ENCODE data around the gene CELA3A.
"Not testable (repeated sequence)": the region's sequence is repeated elsewhere in the genome, so short reads cannot be mapped to it uniquely, and the experiment has no call there.

Gene CELA3A

GRCh38 chr1:22018583-22019559 lies 17.4 kb downstream of the CELA3A start:
- peak; percentile 79 for DNase-seq (ENCODE audit: low spot score)

- no peak for DNase-seq (ENCODE audit: low spot score)
Measured at GRCh38 chr1:22021061-22021460, 19.6 kb downstream of the CELA3A start.

DNA sequence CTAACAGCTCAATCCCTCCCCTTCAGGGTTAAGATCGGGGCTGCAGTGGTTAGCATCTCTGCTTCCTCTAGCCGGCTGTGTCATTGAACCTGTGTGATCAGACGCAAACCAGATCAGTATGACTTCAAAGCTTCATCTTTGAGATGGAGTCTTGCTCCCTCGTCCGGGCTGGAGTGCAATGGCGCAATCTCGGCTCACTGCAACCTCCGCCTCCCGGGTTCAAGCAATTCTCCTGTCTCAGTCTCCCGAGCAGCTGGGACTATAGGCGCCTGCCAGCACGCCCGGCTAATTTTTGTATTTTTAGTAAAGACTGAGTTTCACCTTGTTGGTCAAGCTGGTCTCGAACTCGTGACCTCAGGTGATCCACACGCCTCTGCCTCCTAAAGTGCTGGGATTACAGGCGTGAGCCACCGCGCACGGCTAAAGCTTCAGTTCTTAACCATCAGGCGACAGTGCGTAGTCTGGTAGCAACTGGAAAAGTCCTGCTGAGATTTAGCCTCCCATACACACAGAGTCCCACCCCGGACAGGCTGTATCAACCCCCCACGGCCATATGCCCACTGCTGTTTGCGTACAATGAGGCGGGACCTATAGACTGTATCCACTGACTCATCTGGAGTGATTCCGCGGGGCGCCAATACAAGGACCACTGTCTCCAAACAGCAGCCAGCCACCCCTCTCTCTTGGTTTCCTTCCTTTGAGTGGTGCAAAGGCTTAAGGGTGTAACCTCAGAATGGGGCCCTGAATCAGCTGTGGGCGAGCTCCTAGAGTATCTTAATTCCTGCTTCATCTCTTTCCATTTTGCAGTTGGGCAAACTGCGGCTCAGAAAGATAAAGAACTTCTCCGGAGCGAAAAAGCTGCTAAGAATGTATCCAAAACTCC lies 23.3 kb downstream of the CELA3A start:
- DNase-seq (ENCODE audit: low spot score), result peak; percentile 69

- peak; percentile 92 for DNase-seq (ENCODE audit: low spot score)
Measured at GRCh38 chr1:22025368-22026155, 24.1 kb downstream of the CELA3A start.

- DNase-seq (ENCODE audit: low spot score), result no peak
Measured at GRCh38 chr1:22026924-22027289, 25.4 kb downstream of the CELA3A start.

DNA sequence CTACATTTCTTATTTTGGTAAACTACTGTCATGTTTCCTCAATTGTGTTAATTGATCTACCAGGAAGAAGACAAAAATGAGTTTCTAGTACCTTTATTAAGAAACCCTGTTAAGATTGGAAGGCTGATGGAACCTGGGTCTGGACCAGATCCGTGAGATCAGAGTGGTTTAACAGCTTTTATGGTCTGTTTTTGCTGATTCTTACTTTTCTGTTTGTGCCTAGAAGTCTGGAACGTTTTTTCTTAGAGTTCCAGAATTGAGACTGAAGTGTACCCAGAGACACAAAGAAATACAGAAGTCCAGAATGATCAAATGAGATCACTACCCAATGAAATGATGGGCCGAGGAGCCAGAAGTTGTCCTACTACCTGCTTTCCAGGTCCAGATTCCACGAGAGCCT lies 28.6 kb downstream of the CELA3A start:
- no peak for DNase-seq (ENCODE audit: low spot score)

- no peak for DNase-seq (ENCODE audit: low spot score)
Measured at GRCh38 chr1:22030473-22030872, 29.0 kb downstream of the CELA3A start.

GRCh38 chr1:22031214-22031962 lies 29.9 kb downstream of the CELA3A start:
- DNase-seq (ENCODE audit: low spot score), result no peak

GRCh38 chr1:22034834-22035233 lies 33.4 kb downstream of the CELA3A start:
- DNase-seq (ENCODE audit: low spot score), result not testable (repeated sequence)

DNA sequence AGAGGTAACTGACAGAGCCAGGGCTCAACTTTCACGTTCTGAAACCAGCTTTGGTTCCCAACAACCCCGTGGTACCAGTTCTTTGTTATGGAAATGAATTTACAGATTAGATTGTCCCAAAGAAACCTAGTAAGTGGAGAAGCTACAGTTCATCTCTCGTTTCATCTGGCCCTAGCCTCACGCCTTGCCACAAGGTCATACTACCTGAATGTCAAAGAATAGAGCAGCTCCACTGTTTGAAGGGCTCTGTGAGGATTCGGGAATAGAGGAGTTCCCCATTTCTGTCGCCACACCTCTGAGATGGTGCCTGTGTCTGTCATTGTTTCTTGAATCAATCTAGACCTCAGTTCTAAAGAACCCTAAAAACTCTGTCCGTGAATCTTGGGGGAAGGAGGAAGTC lies 36.1 kb downstream of the CELA3A start:
- no peak for DNase-seq (ENCODE audit: low spot score)

DNA sequence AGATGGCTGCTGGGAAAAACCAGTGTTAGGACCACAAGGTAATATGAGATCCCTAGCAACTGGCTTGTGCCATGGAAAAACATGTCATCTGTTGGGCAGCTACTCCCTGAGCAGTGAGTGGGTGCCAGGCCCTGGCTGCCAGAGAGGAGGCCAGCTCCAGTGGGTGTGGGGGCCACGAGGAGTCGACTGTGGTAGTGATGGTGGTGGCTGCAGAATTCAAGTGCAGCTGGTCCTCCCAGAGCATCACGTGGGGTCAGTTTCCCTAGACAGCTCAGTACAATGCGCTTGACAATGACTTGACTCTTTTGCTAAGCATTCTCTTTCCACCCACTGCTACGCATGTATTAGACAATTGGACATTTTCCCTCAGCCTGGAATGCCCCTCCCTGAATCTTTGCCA lies 36.6 kb downstream of the CELA3A start:
- peak; percentile 23 for DNase-seq (ENCODE audit: low spot score)

DNA sequence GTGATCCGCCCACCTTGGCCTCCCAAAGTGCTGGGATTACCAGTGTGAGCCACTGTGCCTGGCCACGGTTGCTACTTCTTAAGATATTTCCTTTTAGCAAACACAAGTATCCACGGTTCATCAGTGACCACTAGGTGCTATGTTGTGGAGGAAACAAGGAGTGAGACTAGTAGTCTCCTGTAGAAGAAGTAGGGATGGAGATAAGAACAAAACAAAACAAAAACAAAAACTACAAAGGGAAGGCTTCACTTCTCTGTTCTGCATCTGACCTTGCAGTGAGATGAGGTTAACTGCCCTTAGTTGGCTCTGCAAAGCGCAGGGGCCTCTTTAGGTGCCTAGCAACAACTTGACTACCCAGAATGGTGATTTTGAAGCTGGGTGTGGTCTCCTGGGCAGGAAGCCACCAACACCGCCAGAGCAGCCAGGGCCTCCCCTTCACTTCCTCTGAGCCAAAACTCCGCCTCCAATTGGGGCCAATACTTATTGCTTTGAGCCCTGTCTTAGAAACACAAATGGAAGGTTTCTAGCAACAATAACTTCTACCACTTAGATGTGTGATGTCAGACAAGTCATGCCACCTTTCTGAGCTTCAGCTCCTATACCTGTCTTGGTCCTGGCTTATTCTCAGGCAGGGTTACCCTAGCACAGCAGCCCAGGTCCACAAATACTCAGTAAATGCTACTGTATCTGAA lies 38.3 kb downstream of the CELA3A start:
- DNase-seq (ENCODE audit: low spot score), result peak; percentile 65

DNA sequence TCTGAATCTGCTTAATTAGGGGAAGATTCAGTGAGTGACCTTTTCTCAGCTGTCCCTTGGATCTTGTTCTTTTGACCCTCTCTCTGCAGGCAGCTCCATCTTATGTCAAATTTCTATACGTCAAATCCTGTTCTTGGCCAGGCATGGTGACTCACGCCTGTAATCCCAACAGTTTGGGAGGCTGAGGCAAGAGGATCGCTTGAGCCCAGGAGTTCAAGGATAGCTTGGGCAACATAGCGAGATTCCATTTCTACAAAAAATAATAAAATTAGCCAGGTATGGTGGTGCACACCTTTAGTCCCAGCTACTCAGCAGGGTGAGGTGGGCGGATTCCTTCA lies 38.8 kb downstream of the CELA3A start:
- DNase-seq (ENCODE audit: low spot score), result no peak

DNA sequence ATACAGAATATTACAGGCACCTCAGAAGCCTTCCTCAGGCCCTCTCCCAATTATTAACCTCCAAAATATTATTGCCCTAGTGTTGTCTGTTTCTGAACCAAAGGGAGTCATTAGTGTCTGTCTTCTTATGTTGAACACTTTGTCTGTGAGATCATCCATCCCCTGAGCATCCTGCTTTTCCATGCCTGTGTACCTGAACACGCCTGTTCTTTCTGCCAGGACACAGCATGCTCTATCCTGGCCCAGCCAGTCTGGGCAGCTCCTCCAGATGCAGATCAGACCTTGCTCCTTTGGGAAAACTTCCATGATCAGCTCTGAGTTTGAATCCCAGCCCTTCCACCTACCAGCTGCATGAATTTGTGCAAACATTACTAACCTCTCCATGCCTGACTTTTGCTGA lies 40.0 kb downstream of the CELA3A start:
- DNase-seq (ENCODE audit: low spot score), result no peak

- DNase-seq (ENCODE audit: low spot score), result no peak
Measured at GRCh38 chr1:22043198-22043769, 41.8 kb downstream of the CELA3A start.

GRCh38 chr1:22044690-22045420 lies 43.4 kb downstream of the CELA3A start:
- DNase-seq (ENCODE audit: low spot score), result peak; percentile 35

- DNase-seq (ENCODE audit: low spot score), result no peak
Measured at GRCh38 chr1:22045604-22046228, 44.3 kb downstream of the CELA3A start.

GRCh38 chr1:22048351-22049192 lies 47.1 kb downstream of the CELA3A start:
- DNase-seq (ENCODE audit: low spot score), result peak; percentile 28

All from AG20443 (cell line).